Mesendoderm (in vitro differentiated cells): ENCODE measurements around the gene OR51B2.
A peak's percentile ranks its signal among the peaks of the same experiment; 100 is the strongest.

Experiments
- DNase-seq: peaks from one replicate; pipeline ENCODE4 v3.0.0; 2013
- H2AK5ac ChIP-seq: 2 replicates; pipeline ENCODE4 v1.6.1; 2013; ENCODE audit warnings: low read length, inconsistent platforms
- H2BK120ac ChIP-seq: 2 replicates; pipeline ENCODE4 v1.6.1; 2013; ENCODE audit warnings: low read depth, mild to moderate bottlenecking, low read length, moderate library complexity, mixed read lengths
- H2BK15ac ChIP-seq: replicated peaks from 2 replicates; pipeline ENCODE4 v1.6.1; 2013; ENCODE audit warnings: low read depth, mild to moderate bottlenecking, moderate library complexity
- H2BK5ac ChIP-seq: 2 replicates; pipeline ENCODE4 v1.6.1; 2013; ENCODE audit warnings: low read length, inconsistent platforms
- H3K18ac ChIP-seq: 2 replicates; pipeline ENCODE4 v1.6.1; 2013; ENCODE audit warnings: mild to moderate bottlenecking, low read length, mixed read lengths
- H3K23ac ChIP-seq: one replicate; pipeline ENCODE4 v1.6.1; 2013; ENCODE audit warnings: low read length
- H3K27ac ChIP-seq: 2 replicates; pipeline ENCODE4 v1.5.1; 2013; ENCODE audit warnings: low read depth, mild to moderate bottlenecking, inconsistent platforms, low read length, moderate library complexity
- H3K27me3 ChIP-seq: 2 replicates; pipeline ENCODE4 v1.6.1; 2013; ENCODE audit warnings: low read length, control low read depth, mild to moderate bottlenecking, inconsistent platforms; ENCODE audit not compliant: insufficient read depth, poor library complexity
- H3K36me3 ChIP-seq: 2 replicates; pipeline ENCODE4 v1.6.1; 2013; ENCODE audit warnings: low read length, inconsistent platforms; ENCODE audit not compliant: control insufficient read depth, insufficient read depth
- H3K4ac ChIP-seq: one replicate; pipeline ENCODE4 v1.6.1; 2013; ENCODE audit warnings: low read depth, mild to moderate bottlenecking, low read length, moderate library complexity
- H3K4me1 ChIP-seq: 2 replicates; pipeline ENCODE4 v1.6.1; 2013; ENCODE audit warnings: low read depth, low read length, inconsistent platforms; ENCODE audit not compliant: control insufficient read depth
- H3K4me2 ChIP-seq: 2 replicates; pipeline ENCODE4 v1.6.1; 2013; ENCODE audit warnings: low read length
- H3K4me3 ChIP-seq: 2 replicates; pipeline ENCODE4 v1.5.1; 2013; ENCODE audit warnings: mild to moderate bottlenecking, low read length
- H3K56ac ChIP-seq: one replicate; pipeline ENCODE4 v1.6.1; 2013; ENCODE audit warnings: low read length
- H3K79me1 ChIP-seq: 2 replicates; pipeline ENCODE4 v1.6.1; 2013; ENCODE audit warnings: low read length, inconsistent platforms
- H3K79me2 ChIP-seq: 2 replicates; pipeline ENCODE4 v1.6.1; 2013; ENCODE audit warnings: mild to moderate bottlenecking, low read length; ENCODE audit not compliant: control insufficient read depth, insufficient read depth
- H3K9ac ChIP-seq: 2 replicates; pipeline ENCODE4 v1.6.1; 2013; ENCODE audit warnings: low read length, inconsistent platforms
- H4K5ac ChIP-seq: one replicate; pipeline ENCODE4 v1.6.1; 2013; ENCODE audit warnings: low read length
- H4K8ac ChIP-seq: one replicate; pipeline ENCODE4 v1.6.1; 2013; ENCODE audit warnings: low read depth, mild to moderate bottlenecking, control low read depth, low read length, moderate library complexity
- WGBS: extraction: QIAGEN DNeasy Blood & Tissue Kit; methylation state at CpG from one replicate; pipeline ENCODE4 v1.1.7; 2013; ENCODE audit warnings: low lambda C conversion rate, missing lambda C conversion rate; ENCODE audit not compliant: insufficient coverage; ENCODE audit errors: extremely low coverage; 5-methylcytosine and 5-hydroxymethylcytosine counted together

OR51B2 gene

GRCh38 chr11:5349550-5349949 is 25.5 kb upstream of the OR51B2 start:
- Histone ChIP-seq H3K23ac (no peak overlapping the region), H4K5ac (no peak overlapping the region), H3K4me3 (no peak overlapping the region), H3K9ac (no peak overlapping the region), H4K8ac (no peak overlapping the region), H3K79me1 (no peaks in the 10 kb centered on the region), H3K56ac (no peak overlapping the region), H3K18ac (no peak overlapping the region), H3K27me3 (no peaks in the 10 kb centered on the region), H2AK5ac (no peak overlapping the region), H2BK120ac (no peak overlapping the region), H3K4me2 (no peak overlapping the region), H3K27ac (no peak overlapping the region), H3K4me1 (no peaks in the 10 kb centered on the region), H2BK15ac (no peak overlapping the region), H3K36me3 (no peaks in the 10 kb centered on the region), H3K4ac (no peak overlapping the region), H2BK5ac (no peak overlapping the region), H3K79me2 (no peaks in the 10 kb centered on the region)
- no CpG with 5 or more reads among the region's 1 CpG for WGBS
- DNase-seq, result no peak

GRCh38 chr11:5348551-5349194 is 24.6 kb upstream of the OR51B2 start:
- no peak overlapping the region for H3K23ac ChIP-seq
- WGBS, result no CpG with 5 or more reads among the region's 3 CpGs
- no peaks in the 10 kb centered on the region for H3K36me3 ChIP-seq
- no peak for DNase-seq
- no peaks in the 10 kb centered on the region for H3K79me2 ChIP-seq
- no peak overlapping the region for H2BK15ac ChIP-seq
- H3K18ac ChIP-seq, result no peak overlapping the region
- H4K5ac ChIP-seq, result no peak overlapping the region
- H3K4me3 ChIP-seq, result no peak overlapping the region
- no peak overlapping the region for H4K8ac ChIP-seq
- H3K9ac ChIP-seq, result no peak overlapping the region
- no peak overlapping the region for H3K4me2 ChIP-seq
- H3K56ac ChIP-seq, result no peak overlapping the region
- peaks cover 3% of the 10 kb centered on the region for H3K4me1 ChIP-seq
- no peak overlapping the region for H2BK5ac ChIP-seq
- H2BK120ac ChIP-seq, result no peak overlapping the region
- H3K4ac ChIP-seq, result no peak overlapping the region
- no peak overlapping the region for H3K27ac ChIP-seq
- H3K27me3 ChIP-seq, result no peaks in the 10 kb centered on the region
- no peaks in the 10 kb centered on the region for H3K79me1 ChIP-seq
- H2AK5ac ChIP-seq, result no peak overlapping the region

- Histone ChIP-seq H2AK5ac (no peak overlapping the region), H3K4me3 (no peak overlapping the region), H3K9ac (no peak overlapping the region), H3K23ac (no peak overlapping the region), H3K36me3 (no peaks in the 10 kb centered on the region), H3K4ac (no peak overlapping the region), H4K5ac (no peak overlapping the region), H3K27me3 (no peaks in the 10 kb centered on the region), H3K18ac (no peak overlapping the region), H2BK5ac (no peak overlapping the region), H3K4me1 (peaks cover 3% of the 10 kb centered on the region), H3K4me2 (no peak overlapping the region), H3K79me1 (no peaks in the 10 kb centered on the region), H3K56ac (no peak overlapping the region), H4K8ac (no peak overlapping the region), H2BK15ac (no peak overlapping the region), H2BK120ac (no peak overlapping the region), H3K27ac (no peak overlapping the region), H3K79me2 (no peaks in the 10 kb centered on the region)
- DNase-seq, result no peak
- no CpG with 5 or more reads among the region's 3 CpGs for WGBS
These were observed 21.7 kb upstream of the OR51B2 start for GRCh38 chr11:5345831-5346230.

- Histone ChIP-seq H2BK5ac (no peak within 1 kb of the TSS), H2BK15ac (no peak within 1 kb of the TSS), H3K23ac (no peak within 1 kb of the TSS), H3K9ac (no peak within 1 kb of the TSS), H3K4me1 (peaks cover 3% of the 10 kb centered on the region), H3K4ac (no peak within 1 kb of the TSS), H2AK5ac (no peak within 1 kb of the TSS), H4K8ac (no peak within 1 kb of the TSS), H3K4me2 (no peak within 1 kb of the TSS), H3K4me3 (no peak within 1 kb of the TSS), H3K36me3 (no peaks in the 10 kb centered on the region), H2BK120ac (no peak within 1 kb of the TSS), H3K56ac (no peak within 1 kb of the TSS), H3K79me2 (no peaks in the 10 kb centered on the region), H3K18ac (no peak within 1 kb of the TSS), H4K5ac (no peak within 1 kb of the TSS), H3K27ac (no peak within 1 kb of the TSS), H3K27me3 (no peaks in the 10 kb centered on the region), H3K79me1 (no peaks in the 10 kb centered on the region)
- no CpG with 5 or more reads among the region's 6 CpGs for WGBS
- peak; percentile 12 for DNase-seq
These were observed 19.6 kb upstream of the OR51B2 start, which contains the start of gene OR51B5 for GRCh38 chr11:5343474-5344335. TSS of gene OR51B5 (minus strand) at chr11:5343524. CDS start at chr11:5343524, 0 bp downstream.

- no peak overlapping the region for H4K8ac ChIP-seq
- DNase-seq, result no peak
- H3K56ac ChIP-seq, result no peak overlapping the region
- H2BK120ac ChIP-seq, result no peak overlapping the region
- no peak overlapping the region for H2BK15ac ChIP-seq
- H3K4ac ChIP-seq, result no peak overlapping the region
- no peaks in the 10 kb centered on the region for H3K79me2 ChIP-seq
- peaks cover 3% of the 10 kb centered on the region for H3K4me1 ChIP-seq
- no peak overlapping the region for H4K5ac ChIP-seq
- no peak overlapping the region for H3K18ac ChIP-seq
- no peak overlapping the region for H3K9ac ChIP-seq
- no peak overlapping the region for H3K23ac ChIP-seq
- H2BK5ac ChIP-seq, result no peak overlapping the region
- H3K79me1 ChIP-seq, result no peaks in the 10 kb centered on the region
- no peak overlapping the region for H3K27ac ChIP-seq
- H3K4me3 ChIP-seq, result no peak overlapping the region
- no peak overlapping the region for H2AK5ac ChIP-seq
- H3K4me2 ChIP-seq, result no peak overlapping the region
- no peaks in the 10 kb centered on the region for H3K36me3 ChIP-seq
- no peaks in the 10 kb centered on the region for H3K27me3 ChIP-seq
- WGBS, result no CpG with 5 or more reads among the region's 1 CpG
These were observed 15.8 kb upstream of the OR51B2 start for GRCh38 chr11:5339771-5340322.
